Activated CD8-positive, alpha-beta memory T cell treated with anti-CD3 and anti-CD28 coated beads, Interleukin-2, amount 50 U/mL, for 24 hours (primary cell): ENCODE results near the gene IQSEC3.

ENCODE experiments used
- DNase-seq: peaks from one replicate; pipeline ENCODE4 v3.0.0-alpha.2; 2020; ENCODE audit errors: extremely low read depth

The IQSEC3 gene

GRCh38 chr12:78981-79380, 12.4 kb downstream of the IQSEC3 start:
- no peak for DNase-seq

GRCh38 chr12:80681-81190, 14.2 kb downstream of the IQSEC3 start:
- no peak for DNase-seq

GRCh38 chr12:82740-83139, 16.2 kb downstream of the IQSEC3 start:
- no peak for DNase-seq

- no peak for DNase-seq
These were observed 17.5 kb downstream of the IQSEC3 start for GRCh38 chr12:84056-84455.

- DNase-seq, result no peak
These were observed 18.7 kb downstream of the IQSEC3 start for GRCh38 chr12:85191-85666.

GRCh38 chr12:87315-87714, 20.7 kb downstream of the IQSEC3 start:
- no peak for DNase-seq

GRCh38 chr12:87856-88255, 21.3 kb downstream of the IQSEC3 start:
- no peak for DNase-seq

- DNase-seq, result no peak
These were observed 23.1 kb downstream of the IQSEC3 start for GRCh38 chr12:89653-90052.

- DNase-seq, result no peak
These were observed 24.6 kb downstream of the IQSEC3 start for GRCh38 chr12:91213-91612.

- no peak for DNase-seq
These were observed 26.9 kb downstream of the IQSEC3 start for GRCh38 chr12:93266-94005.

- DNase-seq, result no peak
These were observed 30.0 kb downstream of the IQSEC3 start for GRCh38 chr12:96543-96942.

- no peak for DNase-seq
These were observed 32.4 kb downstream of the IQSEC3 start for GRCh38 chr12:98924-99352.

- DNase-seq, result no peak
These were observed 33.0 kb downstream of the IQSEC3 start for GRCh38 chr12:99605-100004.

GRCh38 chr12:101969-102878, 35.7 kb downstream of the IQSEC3 start:
- no peak for DNase-seq

GRCh38 chr12:102879-103168, 36.3 kb downstream of the IQSEC3 start:
- no peak for DNase-seq

- no peak for DNase-seq
These were observed 36.8 kb downstream of the IQSEC3 start for GRCh38 chr12:103169-103981.

- no peak for DNase-seq
These were observed 38.0 kb downstream of the IQSEC3 start for GRCh38 chr12:104551-105081.

- no peak for DNase-seq
These were observed 39.1 kb downstream of the IQSEC3 start for GRCh38 chr12:105696-106095.

- no peak for DNase-seq
These were observed 39.6 kb downstream of the IQSEC3 start for GRCh38 chr12:106118-106591.

- no peak for DNase-seq
These were observed 42.0 kb downstream of the IQSEC3 start for GRCh38 chr12:108594-108993.

- no peak for DNase-seq
These were observed 42.9 kb downstream of the IQSEC3 start for GRCh38 chr12:109446-109845.

GRCh38 chr12:109872-110271, 43.3 kb downstream of the IQSEC3 start:
- DNase-seq, result no peak
